AG09309 (cell line): ENCODE measurements around the gene MAP2K5.

Experiments
- DNase-seq: peaks from one replicate; pipeline ENCODE4 v3.0.0-alpha.2; 2010; ENCODE audit warnings: low read depth
- H3K4me3 ChIP-seq: 2 replicates; pipeline ENCODE4 v1.5.1; 2011; ENCODE audit warnings: mild to moderate bottlenecking, low read depth, low read length, moderate library complexity; ENCODE audit not compliant: control insufficient read depth
- TF ChIP-seq, protein P1 (sequence below): IDR thresholded peaks from 2 replicates; pipeline ENCODE4 v1.5.1; 2011; ENCODE audit warnings: mild to moderate bottlenecking, low read depth, low read length, inconsistent platforms; ENCODE audit not compliant: insufficient read depth, control insufficient read depth; ENCODE audit errors: missing control alignments

The MAP2K5 gene

DNA sequence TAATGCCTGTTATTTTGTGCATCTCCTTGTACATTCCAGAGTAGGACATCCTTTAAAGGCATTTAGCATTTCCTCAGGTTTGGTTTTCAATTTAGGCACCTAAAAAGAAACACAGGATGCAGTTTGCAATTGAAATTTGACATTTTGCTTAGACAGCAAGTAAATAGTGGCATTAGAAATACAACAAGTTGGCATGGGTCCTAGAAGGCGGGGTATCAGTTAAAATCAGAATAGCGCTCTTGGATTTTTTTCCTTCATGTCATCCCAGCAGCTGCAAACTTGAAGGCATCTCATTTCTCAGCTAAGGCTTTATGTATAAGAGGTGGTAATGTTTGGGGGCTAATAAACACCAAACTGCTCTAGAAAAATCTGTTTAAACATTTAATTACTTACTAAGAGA is 235.3 kb downstream of the MAP2K5 start:
- no peak for DNase-seq
- TF ChIP-seq, protein P1, sequence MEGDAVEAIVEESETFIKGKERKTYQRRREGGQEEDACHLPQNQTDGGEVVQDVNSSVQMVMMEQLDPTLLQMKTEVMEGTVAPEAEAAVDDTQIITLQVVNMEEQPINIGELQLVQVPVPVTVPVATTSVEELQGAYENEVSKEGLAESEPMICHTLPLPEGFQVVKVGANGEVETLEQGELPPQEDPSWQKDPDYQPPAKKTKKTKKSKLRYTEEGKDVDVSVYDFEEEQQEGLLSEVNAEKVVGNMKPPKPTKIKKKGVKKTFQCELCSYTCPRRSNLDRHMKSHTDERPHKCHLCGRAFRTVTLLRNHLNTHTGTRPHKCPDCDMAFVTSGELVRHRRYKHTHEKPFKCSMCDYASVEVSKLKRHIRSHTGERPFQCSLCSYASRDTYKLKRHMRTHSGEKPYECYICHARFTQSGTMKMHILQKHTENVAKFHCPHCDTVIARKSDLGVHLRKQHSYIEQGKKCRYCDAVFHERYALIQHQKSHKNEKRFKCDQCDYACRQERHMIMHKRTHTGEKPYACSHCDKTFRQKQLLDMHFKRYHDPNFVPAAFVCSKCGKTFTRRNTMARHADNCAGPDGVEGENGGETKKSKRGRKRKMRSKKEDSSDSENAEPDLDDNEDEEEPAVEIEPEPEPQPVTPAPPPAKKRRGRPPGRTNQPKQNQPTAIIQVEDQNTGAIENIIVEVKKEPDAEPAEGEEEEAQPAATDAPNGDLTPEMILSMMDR, result no peak

GRCh38 chr15:67778968-67779548 is 236.6 kb downstream of the MAP2K5 start:
- TF ChIP-seq, protein P1, result no peak
- no peak for DNase-seq

More for the DNA sequence above, 235.3 kb downstream of the MAP2K5 start:
- no peak overlapping the region for H3K4me3 ChIP-seq

GRCh38 chr15:67779549-67780111 is 237.1 kb downstream of the MAP2K5 start:
- H3K4me3 ChIP-seq, result no peak overlapping the region
- DNase-seq, result no peak
- TF ChIP-seq, protein P1, result no peak

More at GRCh38 chr15:67778968-67779548, 236.6 kb downstream of the MAP2K5 start:
- H3K4me3 ChIP-seq, result no peak overlapping the region

DNA sequence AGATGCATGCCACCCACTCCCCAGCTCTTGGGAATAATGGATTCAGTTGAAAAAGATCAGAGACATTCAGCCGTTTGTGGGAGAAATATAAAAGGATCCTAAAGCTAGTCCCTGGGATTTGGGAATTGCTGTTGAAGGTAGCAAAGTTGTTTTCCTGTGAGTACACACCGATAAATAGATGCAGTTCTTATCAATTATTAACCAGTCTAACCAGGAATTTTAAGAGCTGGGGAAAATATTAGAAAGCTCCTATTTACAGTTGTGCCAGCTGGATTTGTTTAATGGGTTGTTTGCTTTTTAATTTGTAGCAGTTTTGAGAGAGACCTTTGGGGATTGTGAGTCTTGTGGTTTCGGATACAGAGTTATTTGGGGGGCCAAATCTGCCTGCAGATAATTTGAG is 238.6 kb downstream of the MAP2K5 start:
- no peak overlapping the region for H3K4me3 ChIP-seq
- no peak for DNase-seq
- TF ChIP-seq, protein P1, result no peak

- no peak for DNase-seq
- H3K4me3 ChIP-seq, result no peak overlapping the region
- TF ChIP-seq, protein P1, result no peak
Measured at GRCh38 chr15:67781907-67782690, 239.6 kb downstream of the MAP2K5 start.

DNA sequence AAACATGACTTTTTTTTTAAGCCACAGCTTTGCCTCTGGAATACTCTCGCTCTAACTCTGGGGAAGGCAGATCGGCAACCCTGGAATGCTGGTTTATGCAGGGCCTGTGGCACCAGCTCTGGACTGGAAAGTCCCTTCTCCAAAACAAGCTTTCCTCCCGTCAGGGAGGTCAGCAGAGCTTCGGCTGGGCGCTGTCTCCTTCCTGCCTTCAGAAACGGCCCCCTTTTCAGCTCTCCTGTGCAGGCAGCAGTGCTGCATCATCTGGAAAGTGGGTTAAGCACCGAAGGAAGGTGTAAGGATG is 240.1 kb downstream of the MAP2K5 start:
- H3K4me3 ChIP-seq, result no peak overlapping the region
- no peak for DNase-seq
- TF ChIP-seq, protein P1, result no peak
